Activated CD8-positive, alpha-beta memory T cell treated with anti-CD3 and anti-CD28 coated beads, Interleukin-2, amount 50 U/mL, for 24 hours (primary cell): ENCODE results near the gene PEX6.

Experiments used
- DNase-seq: peaks from one replicate; pipeline ENCODE4 v3.0.0-alpha.2; 2020; ENCODE audit errors: extremely low read depth

PEX6 gene

GRCh38 chr6:42996513-42996912, 17.5 kb upstream of the PEX6 start:
- DNase-seq, result no peak

DNA sequence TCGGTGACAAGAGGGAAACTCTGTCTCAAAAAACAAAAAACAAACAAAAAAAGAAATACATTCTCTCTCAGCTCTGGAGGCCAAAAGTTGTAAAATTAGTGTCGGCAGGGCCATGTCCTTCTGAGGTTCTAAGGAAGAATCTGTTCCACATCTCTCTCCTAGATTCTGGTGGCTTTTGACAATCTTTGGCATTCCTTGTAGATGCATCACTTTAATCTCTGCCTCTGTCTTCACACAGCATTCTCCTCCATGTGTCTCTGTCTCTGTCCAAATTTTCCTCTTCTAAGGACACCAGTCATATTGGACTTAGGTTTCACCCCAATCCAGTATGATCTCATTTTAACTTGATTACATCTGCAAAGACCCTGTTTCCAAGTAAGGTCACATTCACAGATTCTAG, 14.5 kb upstream of the PEX6 start:
- no peak for DNase-seq

- no peak for DNase-seq
Observed at GRCh38 chr6:42989923-42990322, 10.9 kb upstream of the PEX6 start.

DNA sequence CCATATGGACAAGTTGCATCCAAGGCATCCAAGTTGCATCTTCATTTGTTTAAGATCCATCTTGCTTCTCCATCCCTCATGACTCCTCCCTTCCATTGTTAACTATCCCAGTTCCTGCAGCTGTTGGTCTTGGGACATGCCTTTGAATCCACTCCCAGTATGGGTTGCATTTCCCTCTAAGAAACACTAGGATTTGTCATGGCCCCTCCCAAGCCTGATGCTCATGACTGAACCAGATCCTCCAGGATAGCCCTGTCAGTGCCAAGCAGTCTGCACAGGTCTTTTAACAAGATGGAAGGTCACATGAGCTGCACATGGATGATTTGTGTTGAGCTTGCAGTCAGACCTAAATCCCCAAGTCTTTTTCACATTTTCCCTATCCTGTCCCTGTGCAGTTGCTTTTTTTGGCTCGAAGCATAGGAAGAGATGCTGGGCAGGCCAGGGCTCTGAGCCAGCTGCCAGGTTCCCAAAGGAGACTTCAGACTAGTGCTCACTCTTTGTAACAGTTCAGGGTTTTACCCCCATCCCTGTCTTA, 9.6 kb upstream of the PEX6 start:
- DNase-seq, result no peak

DNA sequence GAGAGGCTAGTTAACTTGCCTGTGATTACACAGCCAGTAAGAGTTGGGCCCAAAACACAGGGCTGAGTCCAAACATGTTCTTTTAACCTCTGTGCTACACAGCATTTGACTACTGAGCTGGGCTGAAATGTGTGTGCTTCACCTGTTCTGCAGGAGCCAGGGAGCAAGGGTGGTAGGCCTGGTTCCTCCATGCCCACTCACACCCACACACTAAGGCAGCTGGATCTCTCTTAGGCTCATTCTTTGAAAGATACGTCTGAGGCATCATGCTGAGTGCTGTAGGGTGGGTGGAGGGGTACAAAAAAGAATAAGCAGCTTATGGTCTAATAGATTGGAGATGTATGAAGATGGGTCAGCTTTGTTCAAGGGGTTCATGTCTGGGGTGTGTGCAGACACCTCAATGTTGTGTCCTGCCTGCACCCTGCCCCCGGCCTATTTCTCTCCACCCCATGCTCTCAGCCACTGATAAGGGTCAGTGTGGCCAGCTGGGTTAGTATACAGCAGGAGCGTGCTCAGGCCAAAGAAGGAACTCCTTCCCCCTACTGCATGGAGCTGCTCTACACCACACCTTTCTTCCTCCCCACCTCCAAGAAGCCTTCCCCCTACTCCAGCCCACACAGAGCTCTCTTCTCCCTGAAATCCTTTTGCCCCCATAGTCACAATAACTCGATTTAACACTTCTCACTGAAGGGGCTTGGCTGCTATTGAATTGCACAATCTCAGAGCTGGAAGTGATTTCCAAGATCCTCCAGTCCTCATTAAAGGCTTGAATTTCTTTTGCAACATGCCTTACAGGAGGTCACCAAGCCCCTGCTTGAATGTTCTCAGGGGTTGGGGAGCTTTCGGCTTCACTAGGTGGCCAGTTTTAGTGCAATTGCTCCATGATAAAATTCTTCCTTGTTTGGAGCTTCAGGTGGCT, 8.8 kb upstream of the PEX6 start:
- no peak for DNase-seq

GRCh38 chr6:42984924-42985475, 6.0 kb upstream of the PEX6 start:
- no peak for DNase-seq

- peak; percentile 94 for DNase-seq
Observed at GRCh38 chr6:42984001-42984923, 5.3 kb upstream of the PEX6 start, which contains the start of gene PPP2R5D. PPP2R5D (plus strand) TSS chr6:42984570; CDS start chr6:42984678, 108 bp downstream.

DNA sequence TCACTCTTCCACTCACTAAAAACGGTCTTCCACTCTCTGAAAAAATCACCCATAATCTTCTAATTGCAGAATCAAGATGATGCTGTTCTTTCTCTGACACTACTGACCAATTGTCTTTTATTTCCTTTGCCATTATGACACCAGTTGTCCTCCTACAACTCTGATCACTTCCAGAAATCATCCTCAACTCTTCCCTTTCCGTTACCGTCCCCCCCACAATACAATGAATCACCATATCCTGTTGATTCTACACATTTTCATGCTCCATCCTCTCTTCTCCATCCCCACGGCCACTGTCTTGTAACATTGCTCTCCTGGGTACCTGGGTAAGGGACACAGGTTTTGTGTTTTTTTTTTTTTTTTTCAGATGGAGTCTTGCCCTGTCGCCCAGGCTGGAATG, 2.9 kb upstream of the PEX6 start:
- no peak for DNase-seq

GRCh38 chr6:42979523-42980177, 669 bp upstream of the PEX6 start:
- DNase-seq, result no peak

GRCh38 chr6:42978487-42978838, 518 bp downstream of the PEX6 start:
- DNase-seq, result no peak

GRCh38 chr6:42974919-42975505, 4.0 kb downstream of the PEX6 start:
- no peak for DNase-seq

DNA sequence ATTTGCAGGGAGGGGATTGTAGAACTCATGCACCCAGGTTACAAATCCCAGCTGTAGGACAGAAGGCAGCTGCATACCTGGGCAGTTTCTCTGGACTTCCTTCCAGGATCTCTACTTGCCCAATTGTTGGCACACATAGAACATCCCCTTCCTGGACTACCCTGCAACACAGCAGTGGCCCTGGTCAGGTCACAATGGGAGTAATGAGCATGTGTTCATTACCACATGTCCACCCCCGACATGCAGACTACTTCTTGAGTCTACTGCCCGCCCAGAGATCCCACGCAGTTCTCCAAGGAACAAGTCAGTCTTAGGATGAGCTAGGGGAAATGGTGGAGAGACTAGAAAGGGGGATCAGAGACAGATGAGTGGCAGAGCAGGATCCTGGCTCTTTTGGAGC, 5.1 kb downstream of the PEX6 start:
- no peak for DNase-seq

DNA sequence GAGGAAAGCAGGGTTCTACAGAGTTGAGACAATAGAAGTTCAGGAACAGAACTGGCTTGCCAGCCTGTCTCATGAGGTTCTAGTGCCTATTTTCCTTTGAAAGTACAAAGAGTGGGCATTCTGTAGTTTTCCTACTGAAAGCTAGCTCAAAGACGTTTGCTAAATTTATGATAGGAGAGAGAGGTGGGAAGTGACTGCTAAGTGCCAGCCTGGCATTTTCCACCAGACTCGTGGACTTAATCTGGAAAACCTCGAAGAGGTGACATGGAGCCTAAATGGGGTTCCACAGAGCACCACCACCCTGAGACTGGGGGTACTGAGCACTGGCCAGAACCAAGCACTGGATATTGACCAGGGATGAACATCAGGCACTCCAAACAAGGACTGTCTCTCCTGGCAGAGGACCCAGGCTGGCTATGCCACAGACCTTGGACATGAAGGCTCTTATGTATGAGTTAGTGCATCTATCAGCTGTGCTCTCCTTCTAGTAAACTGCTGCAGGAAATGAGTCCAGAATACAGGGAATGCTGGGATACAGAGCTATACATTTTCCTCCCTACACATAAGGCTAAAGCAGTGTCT, 7.1 kb downstream of the PEX6 start:
- no peak for DNase-seq

DNA sequence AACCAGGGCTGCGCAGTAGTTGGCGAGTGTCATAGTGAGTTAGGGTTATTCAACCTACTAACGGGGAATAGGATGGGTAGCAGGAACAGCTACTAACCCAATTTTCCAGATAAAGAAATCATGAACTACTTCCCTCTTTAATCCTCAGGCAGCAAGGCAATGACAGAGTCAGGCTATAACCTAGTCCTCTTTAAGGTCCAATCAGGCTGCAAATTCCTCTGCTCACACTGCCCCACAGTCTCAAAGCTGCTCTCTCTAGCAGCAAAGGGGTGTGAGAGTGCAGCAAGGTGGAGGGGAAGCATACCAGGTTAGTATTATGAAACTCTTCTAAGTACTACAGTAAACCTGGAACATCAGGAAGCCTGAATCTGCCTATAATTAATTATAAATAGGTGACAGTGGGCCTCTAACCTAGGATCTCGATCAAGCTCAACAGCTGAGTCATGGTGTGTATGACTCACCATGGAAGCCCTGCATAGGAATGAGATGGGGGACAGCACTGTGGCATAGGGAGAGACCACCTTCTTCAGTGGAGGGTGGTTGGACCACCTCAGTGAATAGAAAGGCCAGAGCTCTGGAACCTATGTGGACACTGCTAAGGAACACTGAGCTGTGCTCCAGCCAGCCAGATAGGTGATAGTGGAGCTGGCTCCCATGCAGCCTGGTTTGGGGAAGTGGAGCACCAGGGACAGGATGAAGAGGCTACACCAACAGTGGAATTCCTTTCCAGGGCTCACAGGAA, 7.9 kb downstream of the PEX6 start:
- no peak for DNase-seq

DNA sequence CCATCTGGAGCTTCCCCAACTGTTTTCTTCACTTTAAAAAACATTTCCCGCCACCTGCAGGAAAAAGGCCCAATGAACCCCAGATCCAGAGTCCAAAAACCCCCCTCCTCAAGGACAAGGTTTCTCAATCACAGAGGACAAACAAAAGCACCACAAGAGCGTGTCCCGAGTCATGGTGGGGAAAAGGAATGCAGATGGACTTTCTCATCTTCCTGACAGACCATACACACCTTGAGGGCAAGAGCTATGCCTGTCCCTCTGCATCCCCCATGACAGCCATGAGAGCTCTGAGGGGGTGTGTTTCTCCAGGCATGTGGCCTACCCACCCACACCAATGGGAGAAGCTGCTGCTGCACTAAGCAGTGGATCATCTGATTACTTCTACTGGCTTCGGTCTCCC, 9.0 kb downstream of the PEX6 start:
- no peak for DNase-seq

DNA sequence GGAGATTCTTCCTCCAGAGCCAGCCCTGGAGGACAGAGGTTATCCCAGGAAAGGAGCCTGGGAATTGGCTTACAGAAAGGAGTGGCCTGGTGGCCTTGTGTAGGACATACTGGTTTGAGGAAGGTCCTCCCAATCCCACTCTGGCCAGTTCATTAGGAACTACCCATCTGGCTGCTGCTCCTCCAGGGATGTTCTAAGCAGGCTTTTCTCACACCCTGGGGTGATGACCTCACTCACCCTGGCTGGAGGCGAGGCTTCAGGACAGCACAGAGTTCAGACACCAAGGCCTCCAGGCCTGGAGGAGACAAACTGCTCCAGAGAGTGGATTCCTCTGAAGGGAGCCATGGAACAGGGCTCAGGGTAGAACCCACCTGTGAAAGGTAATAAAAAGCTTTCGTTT, 9.6 kb downstream of the PEX6 start:
- no peak for DNase-seq

DNA sequence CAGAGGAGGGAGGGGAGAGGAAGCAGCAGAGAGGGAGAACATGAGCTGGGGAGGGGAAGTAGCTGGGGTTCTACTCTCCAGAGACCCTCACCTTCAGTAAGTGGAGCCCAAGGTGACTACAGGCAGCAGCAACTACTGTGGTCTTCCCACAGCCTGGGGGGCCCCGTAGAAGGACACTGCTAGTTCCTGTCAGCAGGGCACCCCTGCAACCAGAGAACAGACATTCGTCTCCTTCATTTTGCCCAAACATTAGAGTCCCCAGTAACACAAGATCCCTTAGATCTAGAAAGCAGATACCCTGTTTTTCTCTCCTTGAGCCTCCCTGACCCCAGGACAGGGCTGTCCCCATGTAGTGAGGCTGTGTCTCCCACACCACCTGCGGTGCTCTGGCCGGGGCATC, 10.2 kb downstream of the PEX6 start:
- no peak for DNase-seq

GRCh38 chr6:42968126-42968701, 10.8 kb downstream of the PEX6 start:
- no peak for DNase-seq

GRCh38 chr6:42967228-42967627, 11.8 kb downstream of the PEX6 start:
- DNase-seq, result no peak

DNA sequence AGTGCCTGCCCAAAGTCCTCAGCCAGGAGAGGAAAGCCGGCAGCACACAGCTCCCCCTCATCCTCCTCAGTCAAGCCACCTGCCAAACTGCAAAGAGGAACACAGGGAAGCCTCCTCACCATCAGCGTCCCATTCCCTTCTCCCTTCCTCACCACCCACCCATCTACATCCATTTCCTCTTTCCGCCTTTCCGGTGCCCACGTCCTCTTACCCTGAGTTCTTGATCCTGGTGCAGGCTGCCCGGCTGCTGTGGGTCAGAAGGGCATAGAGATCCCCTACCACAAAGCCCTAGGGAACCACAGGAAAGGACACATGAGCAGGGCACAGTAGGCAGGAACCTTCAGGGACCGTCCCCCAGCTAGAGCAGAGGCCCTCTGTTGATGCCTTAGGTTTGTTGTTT, 12.4 kb downstream of the PEX6 start:
- no peak for DNase-seq
